SK-N-SH (cell line): Measurements from ENCODE around the gene ABCA8.

Experiments used
- CHD2 ChIP-seq: fragments of 150-350 bp; IDR thresholded peaks from 2 replicates; pipeline ENCODE4 v1.6.1; 2018; ENCODE audit warnings: low read length; ENCODE audit not compliant: partially characterized antibody
- ELF1 ChIP-seq: IDR thresholded peaks from 2 replicates; pipeline ENCODE4 v1.4.0; 2012
- EZH2phosphoT487 ChIP-seq: fragments of 200-600 bp; sonication (generic); IDR thresholded peaks from 2 replicates; pipeline ENCODE4 v1.6.1; 2017; ENCODE audit warnings: low read depth, mixed run types, mild to moderate bottlenecking, antibody characterized with exemption, moderate library complexity, borderline replicate concordance
- POLR2AphosphoS5 ChIP-seq: IDR thresholded peaks from 2 replicates; pipeline ENCODE4 v1.6.1; 2012; ENCODE audit warnings: low read depth, low read length
- TAF1 ChIP-seq: IDR thresholded peaks from 2 replicates; pipeline ENCODE4 v1.6.1; 2012; ENCODE audit warnings: low read depth, mild to moderate bottlenecking, low read length, moderate library complexity, borderline replicate concordance
- TF ChIP-seq, protein P1 (sequence below): fragments of 200-600 bp; sonication (generic); IDR thresholded peaks from 2 replicates; pipeline ENCODE4 v1.6.1; 2017; ENCODE audit warnings: antibody characterized with exemption, mild to moderate bottlenecking, moderate library complexity
- TF ChIP-seq, protein P2 (sequence below): IDR thresholded peaks from 2 replicates; pipeline ENCODE4 v1.4.0; 2012; ENCODE audit warnings: low read depth, borderline replicate concordance
- TF ChIP-seq, protein P3 (sequence below): fragments of 150-350 bp; IDR thresholded peaks from 2 replicates; pipeline ENCODE4 v1.6.1; 2017; ENCODE audit warnings: antibody characterized with exemption, low read length, low read depth, borderline replicate concordance
- TF ChIP-seq, protein P4 (sequence below): IDR thresholded peaks from 2 replicates; pipeline ENCODE4 v1.4.0; 2012; ENCODE audit warnings: low read depth, borderline replicate concordance

DNA sequence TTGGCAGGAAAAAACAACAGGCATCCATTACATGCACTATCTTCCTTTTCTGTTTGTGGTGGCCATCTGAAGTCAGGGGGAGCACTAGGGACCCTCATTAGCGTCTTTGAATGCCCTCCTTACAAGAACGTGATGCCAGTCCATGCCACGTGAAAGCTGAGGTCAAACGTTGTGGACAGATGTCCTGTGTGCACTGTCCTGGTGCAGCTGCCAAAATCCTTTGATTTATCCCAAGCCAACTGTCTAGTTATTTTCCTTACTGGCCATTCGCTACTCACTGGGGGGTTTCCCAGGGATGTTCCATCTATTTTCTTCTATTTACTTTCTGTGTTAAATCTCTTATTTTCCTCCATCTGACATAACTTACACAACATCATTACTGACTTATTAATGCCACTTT lies 135.7 kb downstream of the ABCA8 start:
- TF ChIP-seq, protein P1, sequence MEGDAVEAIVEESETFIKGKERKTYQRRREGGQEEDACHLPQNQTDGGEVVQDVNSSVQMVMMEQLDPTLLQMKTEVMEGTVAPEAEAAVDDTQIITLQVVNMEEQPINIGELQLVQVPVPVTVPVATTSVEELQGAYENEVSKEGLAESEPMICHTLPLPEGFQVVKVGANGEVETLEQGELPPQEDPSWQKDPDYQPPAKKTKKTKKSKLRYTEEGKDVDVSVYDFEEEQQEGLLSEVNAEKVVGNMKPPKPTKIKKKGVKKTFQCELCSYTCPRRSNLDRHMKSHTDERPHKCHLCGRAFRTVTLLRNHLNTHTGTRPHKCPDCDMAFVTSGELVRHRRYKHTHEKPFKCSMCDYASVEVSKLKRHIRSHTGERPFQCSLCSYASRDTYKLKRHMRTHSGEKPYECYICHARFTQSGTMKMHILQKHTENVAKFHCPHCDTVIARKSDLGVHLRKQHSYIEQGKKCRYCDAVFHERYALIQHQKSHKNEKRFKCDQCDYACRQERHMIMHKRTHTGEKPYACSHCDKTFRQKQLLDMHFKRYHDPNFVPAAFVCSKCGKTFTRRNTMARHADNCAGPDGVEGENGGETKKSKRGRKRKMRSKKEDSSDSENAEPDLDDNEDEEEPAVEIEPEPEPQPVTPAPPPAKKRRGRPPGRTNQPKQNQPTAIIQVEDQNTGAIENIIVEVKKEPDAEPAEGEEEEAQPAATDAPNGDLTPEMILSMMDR = no peak
- TF ChIP-seq CHD2 = no peak
- TF ChIP-seq EZH2phosphoT487 = no peak
- TF ChIP-seq POLR2AphosphoS5 = no peak
- TF ChIP-seq, protein P2, sequence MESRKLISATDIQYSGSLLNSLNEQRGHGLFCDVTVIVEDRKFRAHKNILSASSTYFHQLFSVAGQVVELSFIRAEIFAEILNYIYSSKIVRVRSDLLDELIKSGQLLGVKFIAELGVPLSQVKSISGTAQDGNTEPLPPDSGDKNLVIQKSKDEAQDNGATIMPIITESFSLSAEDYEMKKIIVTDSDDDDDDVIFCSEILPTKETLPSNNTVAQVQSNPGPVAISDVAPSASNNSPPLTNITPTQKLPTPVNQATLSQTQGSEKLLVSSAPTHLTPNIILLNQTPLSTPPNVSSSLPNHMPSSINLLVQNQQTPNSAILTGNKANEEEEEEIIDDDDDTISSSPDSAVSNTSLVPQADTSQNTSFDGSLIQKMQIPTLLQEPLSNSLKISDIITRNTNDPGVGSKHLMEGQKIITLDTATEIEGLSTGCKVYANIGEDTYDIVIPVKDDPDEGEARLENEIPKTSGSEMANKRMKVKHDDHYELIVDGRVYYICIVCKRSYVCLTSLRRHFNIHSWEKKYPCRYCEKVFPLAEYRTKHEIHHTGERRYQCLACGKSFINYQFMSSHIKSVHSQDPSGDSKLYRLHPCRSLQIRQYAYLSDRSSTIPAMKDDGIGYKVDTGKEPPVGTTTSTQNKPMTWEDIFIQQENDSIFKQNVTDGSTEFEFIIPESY = no peak
- TF ChIP-seq, protein P3, sequence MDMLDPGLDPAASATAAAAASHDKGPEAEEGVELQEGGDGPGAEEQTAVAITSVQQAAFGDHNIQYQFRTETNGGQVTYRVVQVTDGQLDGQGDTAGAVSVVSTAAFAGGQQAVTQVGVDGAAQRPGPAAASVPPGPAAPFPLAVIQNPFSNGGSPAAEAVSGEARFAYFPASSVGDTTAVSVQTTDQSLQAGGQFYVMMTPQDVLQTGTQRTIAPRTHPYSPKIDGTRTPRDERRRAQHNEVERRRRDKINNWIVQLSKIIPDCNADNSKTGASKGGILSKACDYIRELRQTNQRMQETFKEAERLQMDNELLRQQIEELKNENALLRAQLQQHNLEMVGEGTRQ = no peak
- TF ChIP-seq, protein P4, sequence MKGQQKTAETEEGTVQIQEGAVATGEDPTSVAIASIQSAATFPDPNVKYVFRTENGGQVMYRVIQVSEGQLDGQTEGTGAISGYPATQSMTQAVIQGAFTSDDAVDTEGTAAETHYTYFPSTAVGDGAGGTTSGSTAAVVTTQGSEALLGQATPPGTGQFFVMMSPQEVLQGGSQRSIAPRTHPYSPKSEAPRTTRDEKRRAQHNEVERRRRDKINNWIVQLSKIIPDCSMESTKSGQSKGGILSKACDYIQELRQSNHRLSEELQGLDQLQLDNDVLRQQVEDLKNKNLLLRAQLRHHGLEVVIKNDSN = no peak
- no peak for TF ChIP-seq ELF1
- TF ChIP-seq TAF1 = no peak
